GM18526 (cell line): ENCODE results near the gene MTG2.

Experiments used
- POLR2A ChIP-seq: IDR thresholded peaks from 3 replicates; pipeline ENCODE4 v1.6.1; 2011; ENCODE audit not compliant: insufficient read length; ENCODE audit errors: extremely low read depth

MTG2 gene

DNA sequence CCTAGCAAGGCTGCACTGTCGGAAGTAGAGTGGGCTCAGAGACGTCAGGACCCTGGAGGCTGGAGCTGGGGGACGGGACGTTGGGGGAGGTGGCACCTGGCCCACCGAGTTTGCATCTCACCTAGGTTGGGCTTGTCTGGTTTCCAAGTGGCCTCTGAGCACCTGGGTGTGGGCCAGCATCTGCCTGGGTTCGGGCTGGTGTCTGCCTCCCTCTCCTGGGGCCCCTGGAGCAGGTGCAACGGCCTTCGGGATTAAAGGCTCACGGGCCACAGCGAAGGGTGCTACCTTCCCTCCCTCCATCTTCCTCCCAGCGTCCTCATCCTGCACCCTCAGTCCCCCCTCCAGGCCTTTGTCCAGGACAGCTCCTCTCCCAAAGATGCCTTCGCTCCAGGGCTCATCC, 31.2 kb downstream of the MTG2 start:
- TF ChIP-seq POLR2A: no peak

DNA sequence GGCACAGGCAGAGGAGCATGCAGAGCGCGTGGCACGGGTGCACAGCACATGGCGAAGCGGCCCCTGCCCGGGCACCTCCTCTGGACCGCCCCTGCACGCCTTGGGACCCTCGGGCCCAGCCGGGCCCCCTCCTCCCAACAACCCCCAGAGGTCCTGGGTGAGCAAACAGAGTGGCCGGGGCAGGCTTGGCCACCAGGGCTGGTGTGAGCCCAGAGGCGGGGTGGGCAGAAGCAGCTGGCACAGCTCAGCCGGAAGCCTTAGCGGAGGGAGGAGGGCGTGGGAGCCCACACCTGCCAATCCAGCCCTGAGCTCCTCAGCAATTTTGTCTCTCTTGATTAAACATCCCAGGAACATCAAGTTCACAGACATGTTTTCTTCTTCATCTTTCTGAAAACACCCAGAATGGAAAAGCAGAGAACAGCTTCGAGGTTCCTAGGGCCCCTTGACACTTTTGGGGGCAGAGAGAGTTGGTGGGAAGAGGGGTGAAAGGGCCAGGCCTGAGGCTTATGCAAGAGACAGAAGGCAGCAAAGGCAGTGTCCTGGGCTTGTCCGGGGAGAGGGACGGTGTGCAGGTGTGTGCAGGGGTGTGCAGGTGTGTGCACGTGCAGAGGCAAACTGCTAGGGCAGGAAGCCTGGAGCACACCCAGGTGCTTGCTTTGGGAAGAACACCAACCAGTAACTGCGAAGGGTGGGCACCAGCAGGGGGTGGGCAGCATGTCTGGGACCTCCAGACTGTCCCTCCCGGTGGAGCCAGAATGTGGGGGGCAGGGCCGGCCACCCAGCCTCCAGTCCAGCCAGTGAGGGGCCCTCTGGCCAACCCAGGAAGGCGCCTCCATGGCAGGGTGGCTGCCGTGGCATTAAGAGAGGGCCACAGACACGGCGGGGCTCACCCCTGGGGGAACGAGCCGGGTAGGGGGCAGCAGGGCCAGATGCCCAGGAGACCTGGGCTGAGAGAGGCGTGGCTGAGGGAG, 32.5 kb downstream of the MTG2 start:
- TF ChIP-seq POLR2A: no peak

DNA sequence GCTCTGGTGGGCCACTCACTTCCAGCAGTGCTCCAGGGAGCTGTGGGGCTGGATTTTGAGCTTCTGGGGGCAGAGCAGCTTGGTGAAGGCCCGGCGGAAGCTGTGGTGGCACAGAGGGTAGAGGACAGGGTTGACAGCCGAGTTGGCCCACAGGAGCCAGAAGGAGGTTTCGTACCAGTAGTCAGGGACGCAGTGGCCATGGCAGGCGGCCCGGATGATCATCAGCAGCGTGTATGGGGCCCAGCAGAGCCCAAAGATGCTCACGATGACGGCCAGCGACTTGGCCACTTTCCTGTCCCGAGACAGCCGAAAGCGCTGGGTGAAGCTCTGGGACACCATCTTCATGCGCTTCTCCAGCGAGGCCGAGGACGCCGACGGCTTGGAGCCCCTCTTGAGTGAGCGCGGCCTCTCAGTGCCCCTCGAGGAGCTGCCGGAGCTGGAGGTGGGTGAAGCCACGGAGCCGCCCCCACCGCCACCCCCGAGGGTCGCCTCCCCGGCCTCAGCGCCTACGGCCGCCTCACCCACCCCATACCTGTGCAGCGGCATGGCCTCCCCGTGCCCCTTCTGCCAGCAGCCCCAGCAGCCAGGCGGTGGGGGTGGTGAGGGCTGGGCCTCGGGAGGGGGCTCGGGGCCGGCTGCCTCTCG, 33.3 kb downstream of the MTG2 start:
- no peak for TF ChIP-seq POLR2A

DNA sequence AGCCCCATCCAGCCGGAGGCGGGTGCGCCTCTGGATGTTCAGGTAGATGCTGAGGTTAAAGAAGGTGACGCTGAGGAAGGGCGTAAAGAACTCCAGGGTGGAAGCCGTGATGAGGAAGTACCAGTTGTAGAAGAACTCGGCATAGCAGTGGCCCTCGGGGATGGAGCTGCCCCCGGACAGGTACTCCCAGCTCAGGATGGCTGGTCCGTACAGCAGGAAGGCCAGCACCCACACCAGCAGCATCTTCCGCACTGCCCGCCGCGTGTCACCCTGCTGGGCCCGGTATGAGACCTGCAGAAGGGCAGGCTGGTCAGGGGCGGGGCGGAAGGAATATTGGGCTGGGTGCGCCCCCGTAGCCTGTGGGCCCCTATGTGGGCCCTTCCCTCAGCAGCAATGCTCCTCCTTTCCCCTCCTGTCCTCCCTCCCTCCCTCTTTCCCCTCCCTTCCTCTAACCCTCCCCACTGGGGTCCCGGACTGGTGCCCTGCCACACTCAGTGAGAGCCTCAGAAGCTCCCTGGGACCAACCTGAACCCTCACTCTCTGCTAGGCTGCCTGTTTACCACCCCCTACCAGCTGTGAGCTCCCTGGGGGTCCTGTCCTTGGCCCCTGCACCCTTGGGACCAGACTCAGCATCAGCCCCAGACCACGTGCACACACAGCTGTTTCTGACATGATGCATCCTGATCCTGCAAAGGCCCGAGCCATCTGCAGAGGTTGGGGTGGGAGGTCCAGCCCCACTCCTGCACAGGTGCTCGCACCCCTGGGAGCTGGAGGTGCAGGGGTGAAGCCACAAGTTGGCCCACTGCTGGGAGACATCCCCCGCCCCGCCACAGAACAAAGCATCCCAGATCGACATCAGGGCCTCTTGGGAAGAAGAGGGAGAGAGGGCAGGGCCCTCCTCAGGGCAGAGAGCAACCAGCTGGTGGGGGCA, 34.1 kb downstream of the MTG2 start:
- TF ChIP-seq POLR2A: no peak

DNA sequence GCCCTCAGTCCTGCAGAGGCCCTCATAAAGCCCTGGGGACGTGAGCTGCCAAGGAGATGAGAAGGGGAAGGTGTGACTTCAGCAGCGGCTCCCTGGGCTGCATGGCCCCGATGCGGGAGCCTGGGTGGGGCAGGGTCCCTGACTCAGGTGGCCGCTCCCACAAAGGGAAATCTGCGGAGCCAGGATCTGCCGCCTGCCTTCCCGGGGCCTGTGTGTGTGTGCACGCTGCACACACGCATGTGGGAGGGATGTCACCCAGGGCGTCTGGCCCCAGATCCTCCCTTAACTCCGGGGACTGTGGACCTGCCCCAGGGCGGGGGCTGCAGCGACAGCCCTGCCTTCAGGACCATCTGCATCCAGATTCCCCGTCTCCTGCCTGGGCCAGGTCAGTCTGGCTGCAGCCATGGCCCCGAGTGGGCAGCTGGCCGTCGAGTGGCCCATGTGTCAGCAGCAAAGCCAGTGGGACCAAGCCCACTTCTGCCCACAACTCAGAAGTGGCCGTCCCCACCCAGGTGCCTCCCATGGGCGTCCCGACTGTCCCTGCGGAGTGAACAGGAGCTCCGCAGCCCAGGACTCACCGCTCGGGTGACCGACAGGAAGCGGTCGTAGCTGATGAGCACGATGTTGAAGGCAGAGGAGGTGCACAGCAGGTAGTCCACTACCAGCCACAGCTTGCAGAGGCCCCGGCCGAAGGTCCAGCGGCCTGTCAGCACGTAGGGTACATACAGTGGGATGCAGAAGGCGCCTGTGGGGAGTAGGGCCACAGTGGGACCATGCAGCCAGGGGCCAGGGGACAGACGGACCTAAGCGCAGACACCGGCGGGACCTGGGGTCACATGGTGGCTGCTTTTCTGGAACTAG, 35.3 kb downstream of the MTG2 start:
- no peak for TF ChIP-seq POLR2A

DNA sequence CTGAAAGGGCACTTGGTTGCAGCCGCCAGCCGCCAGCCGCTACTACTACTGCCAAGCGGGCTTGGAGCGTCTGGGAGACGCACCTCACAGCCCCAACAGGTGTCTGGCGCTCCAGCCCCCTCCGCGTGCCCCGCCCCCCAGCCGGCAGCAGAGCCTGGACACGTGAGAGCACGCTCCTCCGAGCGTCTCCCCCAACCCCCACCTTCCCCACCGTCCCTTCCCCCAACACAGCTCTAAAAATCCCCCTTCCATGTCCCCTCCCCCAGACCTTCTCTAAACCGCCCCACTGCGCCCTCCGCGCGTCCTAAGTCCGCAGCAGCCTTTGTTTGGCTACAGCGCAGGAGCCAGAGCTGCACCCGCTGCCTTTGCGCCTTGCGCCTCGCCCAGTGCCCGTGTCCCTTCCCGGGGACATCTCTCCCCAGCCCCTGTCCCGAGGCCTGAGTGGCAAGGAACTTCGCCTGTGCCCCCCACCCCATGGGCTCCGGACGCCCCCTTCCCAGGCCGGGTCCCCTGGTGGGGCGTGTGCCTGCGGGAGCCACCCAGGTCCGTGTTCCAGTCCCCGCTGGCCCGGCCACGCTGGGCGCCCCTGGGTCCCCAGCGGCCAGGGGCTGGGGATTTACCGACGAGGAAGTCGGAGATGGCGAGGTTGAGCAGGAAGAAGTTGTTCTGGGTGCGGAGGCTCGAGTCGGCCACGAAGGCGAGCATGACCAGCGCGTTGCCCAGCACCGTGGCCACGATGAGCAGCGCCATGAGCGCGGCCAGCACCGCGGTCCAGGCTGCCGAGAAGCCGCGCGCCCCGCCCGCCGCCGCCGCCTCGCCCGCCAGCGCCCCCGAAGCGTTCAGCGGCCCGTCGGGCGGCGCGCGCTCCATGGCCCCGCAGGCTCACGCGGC, 36.5 kb downstream of the MTG2 start:
- no peak for TF ChIP-seq POLR2A

DNA sequence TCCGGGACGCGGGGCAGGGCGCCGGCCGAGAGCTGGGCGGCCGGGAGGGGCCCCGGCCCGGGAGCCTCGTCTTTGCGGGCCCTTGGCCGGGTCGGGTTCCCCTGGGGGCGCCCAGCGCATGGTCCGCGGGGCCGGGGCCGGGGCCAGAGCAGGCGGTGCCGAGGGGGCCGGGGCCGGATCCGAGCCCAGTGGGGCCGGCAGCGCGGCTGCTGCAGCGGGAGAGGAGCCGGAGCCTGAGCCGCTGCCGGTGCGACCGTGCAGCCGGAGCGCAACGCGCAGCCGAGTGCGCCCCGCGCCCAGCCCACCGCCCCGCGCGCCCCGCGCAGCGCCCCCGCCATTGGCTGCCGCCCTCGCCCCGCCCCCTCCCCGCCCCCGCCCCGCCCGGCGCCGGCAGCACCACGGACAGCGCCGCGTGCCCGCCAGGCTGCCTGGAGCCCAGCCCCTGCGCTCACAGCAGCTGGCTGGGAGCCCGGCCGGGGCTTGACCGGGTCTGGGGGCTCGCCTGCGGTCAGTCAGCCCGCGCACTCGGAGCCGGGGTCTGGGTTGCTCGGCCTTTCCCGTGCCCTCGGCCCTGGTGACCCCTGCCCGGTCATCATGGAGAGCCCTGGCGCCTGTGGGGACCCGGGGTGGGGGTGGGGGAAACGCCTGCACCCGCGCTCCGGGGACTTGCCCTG, 37.3 kb downstream of the MTG2 start, which contains the start of gene HRH3:
TSS of gene HRH3 (minus strand) at position 287 of the 674 bp plus-strand sequence. CDS start 308 bp downstream, outside the sequence.
- TF ChIP-seq POLR2A: no peak

DNA sequence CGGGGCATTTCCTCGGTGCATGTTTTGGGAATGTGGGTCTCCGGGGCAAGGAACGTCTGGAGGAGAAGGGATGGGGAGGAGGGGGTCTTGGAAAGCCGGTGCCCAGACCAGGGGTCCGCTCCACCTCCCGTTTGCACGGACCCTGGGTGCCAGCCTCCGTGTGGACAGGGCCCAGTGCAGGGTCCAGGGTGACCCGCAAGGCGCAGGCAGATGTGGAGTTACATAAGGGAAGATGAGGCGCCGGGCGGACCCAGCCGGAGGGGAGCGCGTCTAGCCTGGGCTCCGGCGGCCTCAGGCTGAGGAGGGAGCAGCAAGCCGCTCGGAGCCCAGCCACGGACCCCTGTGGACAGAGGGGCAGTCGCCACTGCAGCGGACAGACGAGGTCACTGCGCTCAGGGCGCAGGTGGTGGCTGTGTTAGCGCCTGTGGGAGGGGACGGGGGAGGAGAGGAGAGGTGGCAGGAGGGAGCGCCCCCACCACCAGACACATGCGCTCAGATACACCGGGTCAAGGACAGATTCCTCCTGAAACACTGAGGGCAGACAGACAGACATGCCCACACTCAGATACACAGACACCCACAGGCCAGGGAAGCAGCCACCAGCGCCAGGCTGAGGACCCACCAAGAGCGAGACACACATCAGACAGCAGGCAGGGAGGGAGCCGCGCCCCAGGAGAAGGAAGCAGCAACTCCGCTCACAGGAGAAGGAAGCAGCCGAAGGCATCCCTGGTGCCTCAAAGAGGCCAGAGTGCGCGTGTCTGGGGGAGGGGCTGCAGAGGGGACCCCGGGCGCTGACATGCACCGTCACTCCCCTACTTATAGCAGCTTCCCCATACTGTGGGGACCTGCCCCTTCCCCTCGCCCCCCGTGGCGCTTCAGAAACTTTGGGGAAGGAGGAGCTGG, 38.1 kb downstream of the MTG2 start:
- no peak for TF ChIP-seq POLR2A

DNA sequence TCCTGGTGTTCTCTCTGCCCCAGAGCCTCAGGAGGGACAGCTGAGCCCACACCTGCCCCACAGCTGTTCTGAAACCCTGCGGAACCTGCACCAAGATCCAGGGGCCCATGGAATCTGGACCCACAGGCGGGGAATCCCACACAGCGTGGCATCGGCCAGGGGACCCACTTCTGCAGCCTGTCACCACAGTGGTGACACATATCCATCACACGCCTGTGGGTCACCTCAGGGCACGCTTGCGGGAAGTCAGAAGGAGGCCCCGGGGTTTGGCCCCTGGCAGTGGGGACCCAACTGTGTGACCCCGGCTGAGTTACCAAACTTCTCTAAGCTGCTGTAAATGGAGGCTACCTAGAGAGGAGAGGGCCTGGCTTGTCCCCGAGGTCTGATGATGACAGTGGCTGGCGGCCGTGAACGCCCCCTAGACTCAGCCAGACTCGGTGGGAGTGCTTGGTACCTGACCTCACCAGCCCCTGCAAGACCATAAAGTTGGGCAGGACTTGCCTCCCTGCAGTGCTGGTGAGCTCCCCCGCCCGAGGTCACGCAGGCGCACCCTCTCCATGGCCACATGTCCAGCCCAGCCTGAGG, 39.5 kb downstream of the MTG2 start:
- TF ChIP-seq POLR2A: no peak

DNA sequence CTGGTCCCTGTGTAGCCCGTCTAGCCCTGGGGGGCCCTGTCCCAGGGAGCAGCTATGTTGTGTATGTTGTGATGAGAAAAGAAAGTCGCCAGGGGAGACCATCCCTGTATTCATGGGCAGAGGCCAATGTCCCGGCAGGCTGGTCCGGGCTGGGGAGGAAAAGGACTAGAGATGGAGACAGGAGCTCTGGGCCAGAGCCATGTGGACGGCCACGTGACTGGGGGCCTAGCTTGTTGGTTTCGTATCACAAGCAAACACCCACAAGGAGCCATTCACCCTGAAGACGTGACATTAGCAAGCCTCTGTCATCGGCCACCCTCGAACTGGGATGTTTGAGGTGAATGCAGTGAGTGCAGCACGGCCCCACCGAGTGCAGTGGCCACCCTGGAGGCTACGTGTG, 40.1 kb downstream of the MTG2 start:
- TF ChIP-seq POLR2A: no peak

DNA sequence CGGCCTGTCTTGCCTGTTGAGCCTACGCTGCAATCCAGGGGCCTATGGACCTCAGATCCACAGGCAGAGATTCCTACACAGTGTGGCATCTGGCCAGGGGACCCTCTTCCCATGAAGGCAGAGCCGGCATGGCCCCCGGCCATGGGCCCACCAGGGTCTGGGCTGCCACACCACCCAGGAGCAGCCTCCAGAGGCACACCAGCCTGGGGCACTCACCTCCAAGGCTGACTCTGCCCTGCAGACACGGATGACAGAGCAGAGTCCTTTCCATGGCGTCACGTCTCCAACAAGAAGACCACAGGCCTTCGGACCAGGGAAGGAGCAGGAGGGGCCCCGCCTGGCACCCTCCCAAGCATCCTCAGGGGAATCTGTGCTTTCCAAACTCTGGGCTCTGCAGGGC, 40.7 kb downstream of the MTG2 start:
- no peak for TF ChIP-seq POLR2A
